GM19351 (cell line): Measurements from ENCODE around the gene DNAH17.

Experiments used
- ATAC-seq: cut with Tn5 transposase; IDR thresholded peaks from one replicate; pipeline ENCODE4 v1.9.1; 2021; ENCODE audit warnings: mild to moderate bottlenecking, moderate library complexity; ENCODE audit not compliant: unreplicated experiment

Gene DNAH17

DNA sequence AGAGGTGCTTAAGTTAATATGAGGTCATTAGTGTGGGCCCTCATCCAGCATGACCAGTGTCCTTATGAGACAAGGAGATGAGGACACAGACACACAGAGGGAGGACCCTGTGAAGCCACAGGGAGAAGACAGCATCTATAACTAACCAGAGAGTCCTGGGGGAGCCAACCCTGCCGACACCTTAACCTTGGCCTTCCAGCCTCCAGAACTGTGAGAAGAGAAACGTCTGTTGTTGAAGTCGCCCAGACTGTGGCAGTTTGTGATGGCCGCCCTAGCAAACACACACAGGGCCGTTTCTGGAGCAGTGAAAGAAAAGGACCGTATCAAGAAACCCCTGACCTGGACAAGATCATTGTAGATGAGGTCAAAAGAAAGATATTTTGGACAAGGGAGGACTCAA is 26.7 kb downstream of the DNAH17 start:
- ATAC-seq, result no peak

DNA sequence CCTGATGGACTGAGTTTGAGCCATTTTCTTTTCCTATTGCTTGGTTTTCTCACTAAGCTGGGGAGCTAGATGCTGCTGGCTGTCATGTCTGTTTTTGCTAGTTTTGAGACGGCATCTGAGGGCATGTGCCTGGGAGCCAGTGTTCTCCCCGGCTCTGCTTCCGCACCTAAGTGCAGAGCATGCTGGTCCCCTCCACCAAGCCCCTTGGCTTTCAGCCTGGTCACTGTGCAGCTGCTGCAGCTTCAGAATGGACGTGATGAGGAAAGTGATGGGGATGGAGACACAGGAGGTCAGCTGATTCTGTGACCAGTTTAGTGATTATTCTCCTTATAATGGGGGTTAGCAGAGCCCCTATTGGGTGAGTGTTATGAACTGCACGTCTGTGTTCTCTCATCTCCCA is 28.5 kb downstream of the DNAH17 start:
- no peak for ATAC-seq

GRCh38 chr17:78547035-78547434 is 30.2 kb downstream of the DNAH17 start:
- ATAC-seq, result no peak

- ATAC-seq, result no peak
Observed at GRCh38 chr17:78546476-78546875, 30.7 kb downstream of the DNAH17 start.

- ATAC-seq, result no peak
Observed at GRCh38 chr17:78544881-78545755, 32.1 kb downstream of the DNAH17 start.

DNA sequence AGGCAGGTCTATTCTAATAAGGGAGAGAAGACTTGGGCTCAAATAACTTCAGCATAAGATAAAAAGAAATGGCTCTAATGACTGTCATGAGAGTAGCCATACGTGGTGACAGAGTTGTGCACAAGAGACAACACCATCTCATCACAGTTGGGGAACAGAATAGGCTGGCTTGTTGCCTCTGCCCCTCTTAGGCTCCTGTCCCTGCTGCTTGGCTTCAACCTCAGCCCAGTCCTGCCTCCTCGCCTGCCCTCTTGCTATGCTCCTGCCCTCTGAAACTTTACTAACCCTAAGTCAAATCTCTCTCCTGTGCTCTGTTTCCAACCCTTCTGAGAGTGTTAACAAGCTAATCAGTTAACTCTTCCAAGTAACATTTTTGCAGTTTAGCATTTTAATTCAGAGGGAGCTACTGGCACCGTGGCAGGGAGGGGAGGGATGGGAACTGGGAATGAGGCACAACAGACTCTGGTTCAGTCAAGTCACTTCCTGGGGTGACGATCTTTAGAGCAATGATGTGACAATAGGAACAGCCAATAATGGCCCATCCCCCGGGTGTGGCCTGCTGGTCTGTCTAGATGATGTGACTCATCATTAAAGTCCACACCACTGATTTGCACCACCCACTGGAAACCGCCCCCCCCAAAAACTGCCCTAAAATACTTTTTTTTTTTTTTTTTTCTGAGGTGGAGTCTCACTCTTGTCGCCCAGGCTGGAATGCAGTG is 35.5 kb downstream of the DNAH17 start:
- no peak for ATAC-seq

DNA sequence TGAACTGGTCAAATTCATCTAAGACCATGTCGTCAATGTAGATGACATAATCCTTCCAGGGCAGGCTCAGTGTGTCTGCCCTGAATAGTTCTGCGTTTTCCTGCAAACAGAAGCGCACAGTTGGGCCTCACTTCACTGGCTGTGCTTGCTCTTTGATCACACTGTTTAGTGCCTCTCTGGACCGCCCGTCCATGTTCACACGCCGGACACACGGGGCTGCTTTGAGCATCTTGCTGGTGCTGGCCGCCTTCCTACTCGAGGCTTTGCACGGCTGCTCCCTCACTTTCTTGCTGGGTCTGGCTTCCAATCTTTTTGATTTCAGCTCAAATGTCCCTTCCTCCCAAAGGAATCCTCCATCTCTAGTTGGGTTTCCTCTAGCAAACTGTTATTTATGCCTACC is 37.4 kb downstream of the DNAH17 start:
- no peak for ATAC-seq

DNA sequence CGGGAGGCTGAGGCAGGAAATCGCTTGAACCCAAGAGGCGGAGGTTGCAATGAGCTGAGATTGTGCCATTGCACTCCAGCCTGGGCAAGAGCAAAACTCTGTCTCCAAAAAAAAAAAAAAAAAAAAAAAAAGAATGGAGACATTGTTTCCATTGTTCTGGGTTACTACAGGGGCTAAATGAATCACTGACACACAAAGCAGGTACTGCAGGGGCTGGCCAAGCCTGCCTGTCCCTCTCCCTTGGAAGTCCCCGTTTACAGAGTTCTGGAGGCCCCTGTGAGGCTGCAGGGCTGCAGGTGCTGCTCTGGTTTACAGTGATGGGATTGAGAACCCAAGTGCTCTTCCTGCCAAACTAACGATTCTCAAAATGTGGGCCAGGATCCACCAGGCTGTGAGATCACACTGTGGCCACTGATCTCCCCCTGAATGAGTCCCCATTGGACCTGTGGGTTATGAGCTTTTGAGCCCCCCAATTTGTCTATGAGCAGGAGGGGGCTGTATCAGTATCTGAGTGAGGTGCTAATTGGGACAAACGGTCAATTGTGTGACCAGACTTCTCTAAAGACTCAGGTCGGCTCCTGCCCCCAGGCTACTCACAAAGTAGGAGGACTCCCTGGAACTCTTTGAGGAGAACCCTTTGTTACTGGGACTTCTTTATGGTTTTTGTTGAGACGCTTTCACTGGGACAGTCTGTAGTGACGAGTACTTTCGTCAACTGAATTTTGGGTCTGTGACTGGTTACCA is 39.0 kb downstream of the DNAH17 start:
- no peak for ATAC-seq

GRCh38 chr17:78537217-78537860 is 39.9 kb downstream of the DNAH17 start:
- ATAC-seq, result no peak

DNA sequence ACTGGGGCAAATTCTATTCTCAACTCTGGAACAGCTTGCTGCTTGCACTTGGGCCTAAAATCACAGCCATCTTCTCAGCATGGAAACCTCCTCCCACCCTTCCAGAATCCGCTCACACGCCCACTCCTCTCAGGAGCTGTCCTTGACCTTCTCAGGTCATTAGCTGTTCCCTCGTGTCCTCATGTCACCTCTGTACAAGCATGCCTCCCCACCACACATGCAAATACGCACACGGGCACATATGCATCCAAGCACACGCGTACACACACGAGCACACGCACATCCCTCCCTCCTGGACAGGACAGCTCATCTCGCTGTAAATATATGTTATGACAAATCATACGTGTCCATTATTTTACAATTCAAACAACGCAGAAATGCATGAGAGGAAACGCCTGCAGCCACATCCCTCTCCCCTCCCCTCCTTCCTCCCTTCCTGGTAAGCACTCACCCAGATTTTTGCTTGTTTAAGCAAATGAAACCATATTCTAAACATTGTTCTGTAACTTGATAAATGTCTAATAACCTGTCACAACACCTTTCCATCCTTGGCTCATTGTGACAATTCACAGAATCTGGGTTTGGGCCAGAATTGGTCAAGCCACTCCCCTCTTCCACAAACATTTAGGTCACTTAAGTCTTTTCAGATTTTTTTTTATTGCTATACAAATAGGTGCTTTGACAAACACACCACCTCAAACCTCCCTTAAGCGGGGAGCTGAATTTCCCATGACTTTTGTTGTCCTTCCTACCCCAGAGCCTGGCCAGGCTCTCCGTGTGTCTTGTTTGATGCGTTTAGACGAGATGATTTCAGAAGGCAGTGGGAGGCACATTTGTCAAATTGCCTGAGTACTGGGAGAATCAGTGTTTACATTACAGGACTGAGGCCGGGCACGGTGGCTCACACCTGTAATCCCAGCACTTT is 41.7 kb downstream of the DNAH17 start:
- no peak for ATAC-seq

- no peak for ATAC-seq
Observed at GRCh38 chr17:78534492-78535272, 42.5 kb downstream of the DNAH17 start.

DNA sequence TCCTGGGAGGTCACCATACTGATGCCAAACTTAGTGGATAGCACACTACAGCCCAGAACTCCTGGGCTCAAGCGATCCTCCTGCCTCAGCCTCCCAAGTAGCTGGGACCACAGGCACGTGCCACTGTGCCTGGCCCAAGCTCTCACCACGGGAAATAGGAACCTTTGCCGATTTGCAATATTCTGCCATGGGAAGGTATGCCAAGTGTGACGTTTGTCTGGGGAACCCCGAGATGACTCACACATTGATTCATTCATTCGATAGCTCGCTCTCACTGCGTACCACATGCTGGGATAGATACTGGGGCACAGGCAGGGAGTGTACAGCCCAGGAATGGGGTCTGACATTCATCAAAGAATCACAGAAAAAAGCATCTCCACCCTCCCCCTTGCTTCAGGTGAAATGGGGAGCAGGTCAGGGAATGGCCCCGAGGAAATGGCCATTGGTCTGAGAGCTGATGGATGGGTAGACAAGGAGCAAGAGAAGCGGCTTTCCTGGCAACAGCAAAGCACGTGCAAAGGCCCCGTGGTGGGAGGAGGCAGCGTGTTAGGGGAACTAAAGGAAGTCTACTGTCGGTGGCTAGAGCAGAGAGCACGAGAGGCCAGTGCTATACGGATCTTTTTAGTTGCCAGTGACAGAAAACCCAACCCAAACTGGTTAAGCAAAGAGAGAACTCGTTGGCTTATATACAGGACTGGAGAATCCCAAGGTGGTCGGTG is 44.1 kb downstream of the DNAH17 start:
- no peak for ATAC-seq

GRCh38 chr17:78532311-78532710 is 44.9 kb downstream of the DNAH17 start:
- ATAC-seq, result no peak

DNA sequence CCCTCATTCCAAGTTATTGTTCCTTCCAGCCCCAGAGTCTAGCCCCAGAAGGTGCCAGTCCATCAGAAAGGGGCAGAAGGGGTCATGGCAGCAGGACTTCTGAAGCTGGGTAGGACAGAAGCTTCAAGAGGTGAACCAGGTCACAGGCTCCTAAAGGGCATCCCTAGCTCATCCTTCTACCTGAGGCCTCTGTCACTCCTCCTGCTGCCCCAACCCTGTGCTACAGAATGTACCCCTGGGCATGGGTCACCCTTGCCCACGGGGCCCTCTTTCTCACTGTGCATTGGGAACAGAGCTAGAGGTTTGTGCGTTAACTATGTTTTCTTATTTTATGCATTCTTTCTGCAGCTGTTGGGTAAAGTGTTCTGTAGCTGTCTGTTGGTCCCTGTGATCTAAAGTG is 46.5 kb downstream of the DNAH17 start:
- no peak for ATAC-seq

- ATAC-seq, result no peak
Observed at GRCh38 chr17:78529871-78530670, 47.1 kb downstream of the DNAH17 start.

DNA sequence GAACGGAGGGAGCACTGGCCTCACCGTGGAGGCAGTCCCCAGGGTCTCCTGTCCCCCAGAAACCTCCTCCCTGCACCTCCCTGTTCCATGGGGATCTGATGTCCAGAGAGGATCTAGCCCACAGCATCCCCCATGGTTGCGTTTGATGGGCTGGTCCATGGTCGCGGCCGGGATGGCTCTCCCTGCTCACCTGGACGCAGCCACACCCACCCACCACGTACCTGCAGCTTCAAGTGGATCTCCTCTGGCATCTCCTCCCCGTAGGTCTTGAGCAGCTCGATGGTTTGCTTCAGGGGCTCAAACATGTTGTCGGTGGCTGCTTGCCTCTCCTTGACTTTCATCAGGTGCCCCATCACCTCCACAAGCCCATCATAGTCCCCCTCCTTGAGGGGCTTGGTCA is 47.9 kb downstream of the DNAH17 start:
- ATAC-seq, result no peak

GRCh38 chr17:78528541-78528940 is 48.7 kb downstream of the DNAH17 start:
- no peak for ATAC-seq

DNA sequence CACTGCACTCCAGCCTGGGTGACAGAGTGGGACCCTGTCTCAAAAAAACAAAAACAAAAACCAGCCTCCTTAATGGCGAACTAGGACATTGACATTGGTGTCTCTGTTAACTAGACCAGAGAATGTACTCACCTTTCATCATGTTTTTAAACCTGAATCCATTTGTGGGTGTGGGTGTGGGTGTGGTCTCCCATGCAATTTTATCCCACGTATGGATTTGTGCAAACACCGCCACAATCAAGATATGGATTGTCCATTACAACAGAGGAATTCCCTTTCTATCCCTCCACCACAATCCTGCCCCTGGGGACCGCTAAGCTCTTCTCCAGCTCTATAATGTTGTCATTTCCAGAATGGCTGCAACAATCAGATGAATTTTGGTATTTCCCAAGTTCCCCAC is 49.9 kb downstream of the DNAH17 start:
- no peak for ATAC-seq
